ENCODE data around the gene ARID5A. TPM values are rescaled to one million over a fixed set of nuclear protein-coding genes. Genes with fewer than 3 reads are reported as not detected.

Gene ARID5A
- total RNA-seq, 1 experiment from 2014 or later: 13.9 TPM

GRCh38 chr2:96526101-96526591 lies 10.4 kb upstream of the ARID5A start (continued):
- TF ChIP-seq ZNF671 (CRISPR knock-in tag; IDR thresholded peaks at IDR 0.05): no peak
- no peak for TF ChIP-seq ETV6 (CRISPR knock-in tag; IDR thresholded peaks at IDR 0.05)
- no peak for TF ChIP-seq PRDM15 (CRISPR knock-in tag; IDR thresholded peaks at IDR 0.05)
- TF ChIP-seq ERG (CRISPR knock-in tag; IDR thresholded peaks at IDR 0.05): no peak
- TF ChIP-seq ZNF281 (CRISPR knock-in tag; IDR thresholded peaks at IDR 0.05): no peak

GRCh38 chr2:96526615-96527285 lies 9.8 kb upstream of the ARID5A start:
- Mint-ChIP-seq H3K4me3 (peak overlapping the region; percentile 48), H3K9me3 (no peaks in the 10 kb centered on the region), H3K36me3 (no peaks in the 10 kb centered on the region), H3K4me1 (peaks cover 21% of the 10 kb centered on the region), H3K27me3 (ENCODE audit: low read depth) (peaks cover 27% of the 10 kb centered on the region), H3K27ac (no peak overlapping the region)
- CTCF ChIA-PET: interaction anchor here (0.6 to 7.7 kb wide), 29 partner anchors 8 to 1601 kb away, joined by 3 to 84 read pairs (median 4); partner anchors contain the start of genes ARID5A, FER1L5 and ITPRIPL1
- ATAC-seq (no peak), DNase-seq (ENCODE audit: low spot score) (no peak)
- POLR2A ChIA-PET: interaction anchor here (0.6 kb wide), 1 partner anchor 1222 kb away, joined by 4 read pairs; no protein-coding TSS in a partner anchor
- TF ChIP-seq HMGXB4 (CRISPR knock-in tag; IDR thresholded peaks at IDR 0.05) (no peak), NR3C1 (CRISPR knock-in tag; conservative IDR thresholded peaks at IDR 0.05; ENCODE audit: low read depth) (no peak), ZBTB43 (CRISPR knock-in tag; IDR thresholded peaks at IDR 0.05) (no peak), ZNF281 (CRISPR knock-in tag; IDR thresholded peaks at IDR 0.05) (no peak), SP1 (CRISPR knock-in tag; conservative IDR thresholded peaks at IDR 0.05) (no peak), CREM (CRISPR knock-in tag; IDR thresholded peaks at IDR 0.05) (no peak), EMX1 (CRISPR knock-in tag; IDR thresholded peaks at IDR 0.05) (no peak), FOXJ3 (CRISPR knock-in tag; IDR thresholded peaks at IDR 0.05; ENCODE audit: borderline replicate concordance) (no peak), ZNF138 (CRISPR knock-in tag; conservative IDR thresholded peaks at IDR 0.05) (no peak), GABPB1 (CRISPR knock-in tag; IDR thresholded peaks at IDR 0.05) (no peak), FOXK1 (CRISPR knock-in tag; IDR thresholded peaks at IDR 0.05) (no peak), SMAD4 (CRISPR knock-in tag; IDR thresholded peaks at IDR 0.05) (no peak), ZNF317 (CRISPR knock-in tag; IDR thresholded peaks at IDR 0.05; ENCODE audit: borderline replicate concordance, low read depth) (no peak), ZMAT4 (CRISPR knock-in tag; IDR thresholded peaks at IDR 0.05) (no peak), ATF1 (CRISPR knock-in tag; IDR thresholded peaks at IDR 0.05) (no peak)
